GM12801 (cell line): ENCODE data around the gene RASD1.

Source experiments
- TF ChIP-seq, protein P1 (sequence below): IDR thresholded peaks from one replicate; pipeline ENCODE4 v1.5.1; 2011; ENCODE audit warnings: control low read depth; ENCODE audit not compliant: insufficient read length; ENCODE audit errors: extremely low read depth

The RASD1 gene, protein sequence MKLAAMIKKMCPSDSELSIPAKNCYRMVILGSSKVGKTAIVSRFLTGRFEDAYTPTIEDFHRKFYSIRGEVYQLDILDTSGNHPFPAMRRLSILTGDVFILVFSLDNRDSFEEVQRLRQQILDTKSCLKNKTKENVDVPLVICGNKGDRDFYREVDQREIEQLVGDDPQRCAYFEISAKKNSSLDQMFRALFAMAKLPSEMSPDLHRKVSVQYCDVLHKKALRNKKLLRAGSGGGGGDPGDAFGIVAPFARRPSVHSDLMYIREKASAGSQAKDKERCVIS

DNA sequence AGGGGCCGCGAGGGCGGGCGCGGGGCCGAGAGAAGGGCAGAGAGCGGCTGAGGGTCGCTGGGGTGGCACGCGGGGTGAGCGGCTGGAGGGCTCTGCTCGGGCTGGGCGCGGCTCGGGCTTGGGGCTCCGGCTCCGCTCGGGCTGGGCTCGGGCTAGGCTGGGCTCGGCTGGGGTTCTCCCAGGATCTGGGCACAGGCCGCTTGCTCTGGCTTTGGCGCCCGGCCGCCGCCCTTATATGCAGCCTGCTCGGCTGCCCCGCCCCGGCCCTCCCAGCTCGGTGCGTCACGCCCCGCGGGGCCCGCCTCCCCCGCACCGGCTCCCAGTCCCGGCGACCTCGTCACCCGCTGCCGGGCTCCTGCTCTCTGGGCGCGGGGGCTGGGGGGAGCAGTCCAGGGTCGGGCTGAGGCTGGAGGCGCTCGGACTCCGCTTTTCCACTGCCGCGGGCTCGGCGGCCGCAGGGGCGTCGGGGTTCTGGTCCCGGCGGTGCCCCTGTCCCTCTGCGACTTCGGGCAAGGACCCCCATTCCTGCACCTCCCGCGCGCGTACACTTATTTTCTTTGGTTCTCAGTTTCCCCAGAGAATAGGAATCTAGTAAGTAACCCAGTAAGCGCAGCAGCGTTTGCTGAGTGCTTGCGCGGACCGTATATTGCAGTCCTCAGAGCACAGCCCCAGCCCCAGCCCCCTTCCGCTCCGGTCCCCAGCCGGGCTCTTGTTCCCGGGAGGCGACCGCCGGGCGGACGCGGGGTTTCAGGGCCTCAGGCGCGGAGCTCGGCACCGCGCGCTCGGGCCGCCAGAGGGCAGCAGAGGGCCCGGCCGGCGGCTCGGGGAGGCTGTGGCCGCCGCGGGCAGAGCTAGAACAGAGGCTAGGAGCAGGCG, at the start of gene RASD1:
TSS of gene RASD1 (minus strand) at position 207 of the 876 bp plus-strand sequence. CDS start 214 bp downstream, outside the sequence.
- TF ChIP-seq, protein P1, sequence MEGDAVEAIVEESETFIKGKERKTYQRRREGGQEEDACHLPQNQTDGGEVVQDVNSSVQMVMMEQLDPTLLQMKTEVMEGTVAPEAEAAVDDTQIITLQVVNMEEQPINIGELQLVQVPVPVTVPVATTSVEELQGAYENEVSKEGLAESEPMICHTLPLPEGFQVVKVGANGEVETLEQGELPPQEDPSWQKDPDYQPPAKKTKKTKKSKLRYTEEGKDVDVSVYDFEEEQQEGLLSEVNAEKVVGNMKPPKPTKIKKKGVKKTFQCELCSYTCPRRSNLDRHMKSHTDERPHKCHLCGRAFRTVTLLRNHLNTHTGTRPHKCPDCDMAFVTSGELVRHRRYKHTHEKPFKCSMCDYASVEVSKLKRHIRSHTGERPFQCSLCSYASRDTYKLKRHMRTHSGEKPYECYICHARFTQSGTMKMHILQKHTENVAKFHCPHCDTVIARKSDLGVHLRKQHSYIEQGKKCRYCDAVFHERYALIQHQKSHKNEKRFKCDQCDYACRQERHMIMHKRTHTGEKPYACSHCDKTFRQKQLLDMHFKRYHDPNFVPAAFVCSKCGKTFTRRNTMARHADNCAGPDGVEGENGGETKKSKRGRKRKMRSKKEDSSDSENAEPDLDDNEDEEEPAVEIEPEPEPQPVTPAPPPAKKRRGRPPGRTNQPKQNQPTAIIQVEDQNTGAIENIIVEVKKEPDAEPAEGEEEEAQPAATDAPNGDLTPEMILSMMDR, result no peak

DNA sequence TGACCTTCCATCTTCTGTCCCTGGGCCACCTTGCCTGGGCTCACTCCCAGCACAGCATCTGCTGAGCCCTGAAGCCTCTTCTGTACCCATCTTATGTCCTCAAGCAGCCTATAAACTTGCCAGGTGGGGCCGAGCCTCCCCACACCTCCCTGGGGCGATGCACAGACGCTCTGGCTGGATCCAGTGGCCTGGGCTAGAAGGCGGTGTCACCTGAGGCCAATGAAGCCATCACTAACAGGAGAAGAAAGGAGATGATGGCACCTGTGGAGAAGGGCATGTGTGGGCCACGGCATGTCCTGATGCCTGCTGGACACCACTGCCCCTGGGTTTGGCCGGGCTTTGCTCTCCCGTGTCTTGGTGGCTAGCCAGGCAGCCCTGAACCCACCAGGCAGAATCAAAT, 49.8 kb upstream of the RASD1 start:
- TF ChIP-seq, protein P1, result no peak

DNA sequence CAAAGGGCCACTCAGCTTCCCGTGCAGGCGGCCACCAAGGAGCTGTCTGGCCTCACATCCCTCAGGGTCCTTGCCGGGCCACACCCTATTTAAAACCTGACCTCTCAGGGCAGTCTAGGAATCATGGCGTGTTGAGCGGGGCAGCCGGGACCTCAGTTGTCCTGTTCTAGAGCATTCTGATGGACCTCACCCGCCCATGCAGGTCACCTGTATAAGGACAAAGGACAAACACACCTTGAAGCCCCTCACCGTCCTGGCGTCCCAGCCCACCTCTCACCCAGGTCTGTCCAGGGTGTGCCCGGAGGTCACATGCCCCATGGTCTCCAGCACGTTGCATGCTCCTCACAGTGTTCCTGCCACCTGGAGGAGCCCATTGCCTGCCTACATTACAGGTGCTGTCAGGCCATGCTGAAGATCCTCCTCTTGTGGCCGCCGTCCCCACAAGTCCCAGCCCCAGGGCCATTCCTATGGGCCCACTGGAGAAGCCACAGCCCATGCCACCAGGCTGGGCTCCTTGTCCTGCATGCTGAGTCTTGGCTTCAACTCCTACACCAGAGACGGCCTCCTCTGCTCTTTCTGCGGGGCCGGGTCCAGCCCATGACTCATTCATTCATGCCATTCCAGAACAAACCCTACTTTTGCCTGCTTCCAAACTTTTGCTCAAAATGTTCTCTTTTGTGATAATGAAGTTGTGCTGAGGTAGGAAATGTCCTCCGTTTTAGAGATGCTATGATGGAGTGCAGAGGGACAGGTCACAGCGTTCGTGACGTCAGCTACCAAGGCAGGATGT, 49.0 kb upstream of the RASD1 start:
- TF ChIP-seq, protein P1, result no peak

DNA sequence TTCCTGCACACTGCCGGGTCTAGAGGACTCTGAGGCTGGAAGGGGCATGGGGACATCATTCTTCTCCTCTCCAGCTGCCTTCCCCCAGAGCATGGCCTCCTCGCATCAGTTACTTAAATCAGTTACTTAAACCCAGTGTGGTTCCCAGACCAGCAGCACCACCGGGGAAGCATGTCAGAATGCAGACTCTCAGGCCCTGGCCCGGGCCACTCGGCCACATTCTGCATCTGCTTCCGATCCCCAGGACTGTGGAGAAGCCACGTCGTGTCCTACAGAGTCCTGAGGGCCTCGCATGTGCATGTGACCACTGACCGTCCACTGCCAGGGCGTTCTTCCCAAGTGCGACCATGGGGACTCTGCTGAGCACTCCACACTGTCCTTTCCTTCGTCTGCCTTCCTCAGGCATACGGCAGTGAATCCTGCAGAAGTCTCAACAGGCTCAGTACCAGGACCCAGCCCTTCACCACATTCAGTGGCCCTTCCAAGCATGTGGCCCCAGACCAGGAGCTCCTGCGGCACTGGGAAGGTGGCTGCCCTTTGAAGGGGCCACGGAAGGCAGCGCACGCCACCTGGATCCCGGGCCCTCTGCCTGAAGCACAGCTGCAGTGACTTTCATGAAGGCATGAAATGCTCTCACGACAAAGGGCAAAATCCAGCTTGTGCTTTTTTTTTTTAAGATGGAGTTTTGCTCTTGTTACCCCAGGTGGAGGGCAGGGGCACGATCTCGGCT, 46.9 kb upstream of the RASD1 start:
- TF ChIP-seq, protein P1, result no peak

DNA sequence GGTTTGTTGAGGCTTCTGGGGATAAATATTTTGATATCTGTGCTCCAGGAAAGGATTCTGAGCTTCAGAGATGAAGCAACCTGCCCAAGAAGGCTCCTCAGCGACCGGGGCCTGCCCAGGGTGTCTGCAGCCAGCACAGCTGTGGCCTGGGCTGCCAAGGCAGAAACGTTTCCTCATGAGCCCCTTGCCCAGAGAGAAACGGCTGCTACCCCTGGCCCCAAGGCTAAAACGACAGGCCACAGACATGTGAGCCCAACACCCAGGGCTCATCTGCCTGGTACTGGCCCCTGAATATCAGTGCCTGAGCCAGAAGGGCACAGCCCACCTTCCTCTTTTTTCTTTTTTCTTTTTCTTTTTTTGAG, 45.4 kb upstream of the RASD1 start:
- TF ChIP-seq, protein P1, result no peak

DNA sequence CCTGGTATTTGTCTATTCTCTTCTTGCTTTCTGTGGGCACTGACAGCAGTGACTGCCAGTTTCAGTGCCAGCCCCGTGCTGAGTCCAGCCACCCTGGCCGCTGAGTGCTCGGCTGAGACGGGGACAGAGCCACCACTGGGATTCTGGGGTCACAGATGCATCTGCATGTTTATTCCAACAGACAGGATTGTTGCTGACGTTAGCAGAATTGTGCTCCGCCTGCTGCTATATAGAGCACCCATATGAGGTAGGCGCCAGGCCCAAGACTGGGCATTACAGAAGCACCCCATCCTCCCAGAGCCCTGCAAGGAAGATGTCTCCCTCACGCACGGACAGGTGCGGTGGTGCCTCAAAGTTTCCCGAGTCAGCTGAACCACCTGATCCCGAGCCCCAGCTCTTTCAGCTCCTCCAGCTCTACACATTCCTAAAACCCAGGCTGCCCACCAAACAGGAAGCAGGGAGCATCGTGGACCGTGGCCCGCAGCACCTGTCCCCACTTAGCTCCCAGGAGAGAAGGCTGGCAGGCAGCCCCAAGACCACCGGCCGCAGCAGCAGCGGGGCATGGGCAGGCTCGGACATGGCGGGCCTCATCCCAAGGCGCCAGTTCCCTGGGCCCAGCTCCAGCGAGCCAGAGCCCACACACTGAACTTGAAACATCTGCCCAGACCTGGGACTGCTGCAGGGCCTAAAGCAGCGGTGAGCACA, 44.9 kb upstream of the RASD1 start:
- TF ChIP-seq, protein P1, result no peak
